ENCODE data around the gene ATP2B2. TPM values are rescaled to one million over a fixed set of nuclear protein-coding genes. Genes with fewer than 3 reads are reported as not detected.

The ATP2B2 gene
- total and polyA plus RNA-seq, 2 of the 8 experiments (the other 6 are each of a cell fraction or from before 2014, with no cell fraction given): 0.14 to 1.2 TPM

DNA sequence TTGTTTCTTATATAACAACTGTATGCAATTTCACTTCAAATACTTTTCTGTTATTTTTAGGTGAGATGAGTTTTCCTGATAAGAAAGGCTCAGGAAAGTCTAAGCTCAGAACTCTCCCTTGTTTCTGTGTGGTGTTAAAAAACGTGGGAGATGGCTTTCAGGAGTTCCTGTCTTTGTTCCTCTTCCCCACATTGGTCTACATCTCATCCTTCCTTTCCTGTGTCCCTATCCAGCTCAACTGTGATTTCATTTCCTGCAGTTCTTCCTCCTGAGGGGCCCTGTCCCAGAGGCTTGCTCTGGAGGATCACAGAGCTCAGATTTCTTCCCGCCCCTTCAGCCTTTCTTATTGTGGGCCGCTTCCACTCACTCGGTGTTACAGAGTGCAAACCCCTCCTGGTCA, 195.7 kb downstream of the ATP2B2 start (continued):
- TF ChIP-seq TCF12 (IDR thresholded peaks at IDR 0.05; ENCODE audit: low read depth, low read length) (no peak), POLR2AphosphoS5 (IDR thresholded peaks at IDR 0.05; ENCODE audit: low read depth, low read length) (no peak), SP4 (IDR thresholded peaks at IDR 0.05; ENCODE audit: low read length) (no peak), SP2 (IDR thresholded peaks at IDR 0.05; ENCODE audit: low read length) (no peak), ATF3 (IDR thresholded peaks at IDR 0.05; ENCODE audit: insufficient read depth, low read depth, low read length) (no peak)

Measured in H1 (cell line).